ENCODE data around the gene ATP2A3.

DNA sequence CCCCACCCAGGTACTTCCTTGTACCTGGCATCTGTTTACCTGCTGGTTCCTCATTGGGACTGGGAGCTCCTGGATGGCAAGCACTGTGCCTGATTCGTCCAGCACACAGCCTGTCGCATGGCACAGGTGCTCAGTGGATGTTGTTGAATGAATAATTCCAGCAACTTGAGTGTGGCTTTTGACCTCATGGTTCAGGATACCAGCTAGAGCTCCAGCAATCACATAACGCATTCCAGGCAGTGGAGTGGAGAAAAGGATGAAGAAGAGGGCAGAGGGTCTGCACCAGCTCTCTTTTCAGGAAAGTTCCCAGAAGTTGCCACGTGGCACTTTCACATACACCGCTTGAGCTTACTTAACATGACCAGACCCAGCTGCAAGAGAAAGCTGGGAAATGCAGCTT lies 70.0 kb downstream of the ATP2A3 start:
- TF ChIP-seq POLR2AphosphoS5 (IDR thresholded peaks at IDR 0.05; ENCODE audit: borderline replicate concordance, low read depth, low read length) (no peak), EZH2 (IDR thresholded peaks at IDR 0.05) (no peak)
